ENCODE results near the gene TAF4. TPM values are rescaled to one million over a fixed set of nuclear protein-coding genes. Genes with fewer than 3 reads are reported as not detected.
A peak's percentile ranks its signal among the peaks of the same experiment; 100 is the strongest.

TAF4 gene
- total and polyA plus RNA-seq, 8 donors, result 14.1 to 21.0 (median 17.1) TPM

- TF ChIP-seq, protein P1, sequence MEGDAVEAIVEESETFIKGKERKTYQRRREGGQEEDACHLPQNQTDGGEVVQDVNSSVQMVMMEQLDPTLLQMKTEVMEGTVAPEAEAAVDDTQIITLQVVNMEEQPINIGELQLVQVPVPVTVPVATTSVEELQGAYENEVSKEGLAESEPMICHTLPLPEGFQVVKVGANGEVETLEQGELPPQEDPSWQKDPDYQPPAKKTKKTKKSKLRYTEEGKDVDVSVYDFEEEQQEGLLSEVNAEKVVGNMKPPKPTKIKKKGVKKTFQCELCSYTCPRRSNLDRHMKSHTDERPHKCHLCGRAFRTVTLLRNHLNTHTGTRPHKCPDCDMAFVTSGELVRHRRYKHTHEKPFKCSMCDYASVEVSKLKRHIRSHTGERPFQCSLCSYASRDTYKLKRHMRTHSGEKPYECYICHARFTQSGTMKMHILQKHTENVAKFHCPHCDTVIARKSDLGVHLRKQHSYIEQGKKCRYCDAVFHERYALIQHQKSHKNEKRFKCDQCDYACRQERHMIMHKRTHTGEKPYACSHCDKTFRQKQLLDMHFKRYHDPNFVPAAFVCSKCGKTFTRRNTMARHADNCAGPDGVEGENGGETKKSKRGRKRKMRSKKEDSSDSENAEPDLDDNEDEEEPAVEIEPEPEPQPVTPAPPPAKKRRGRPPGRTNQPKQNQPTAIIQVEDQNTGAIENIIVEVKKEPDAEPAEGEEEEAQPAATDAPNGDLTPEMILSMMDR (IDR thresholded peaks at IDR 0.05), result no peak
- no peaks in the 10 kb centered on the region for H3K4me1 ChIP-seq
- H3K36me3 ChIP-seq, result no peaks in the 10 kb centered on the region
- H3K4me3 ChIP-seq, result no peak overlapping the region
- intact Hi-C loops (cut with DNase I), result no loop called here
- no peak for DNase-seq
- H3K27me3 ChIP-seq, result peaks cover 0 to 29% of the 10 kb centered on the region in 2 donors
- H3K9me3 ChIP-seq, result peaks cover 0 to 73% of the 10 kb centered on the region in 2 donors
- ATAC-seq, result no peak
- H3K27ac ChIP-seq, result no peak overlapping the region
Observed at GRCh38 chr20:62105592-62105991, 39.9 kb upstream of the TAF4 start.

GRCh38 chr20:62104791-62105345 is 39.2 kb upstream of the TAF4 start:
- H3K27ac ChIP-seq, result no peak overlapping the region
- H3K36me3 ChIP-seq, result no peaks in the 10 kb centered on the region
- no peak overlapping the region for H3K4me3 ChIP-seq
- H3K4me1 ChIP-seq, result no peaks in the 10 kb centered on the region
- ATAC-seq, result no peak
- intact Hi-C loops (cut with DNase I), result no loop called here
- H3K9me3 ChIP-seq, result peaks cover 0 to 73% of the 10 kb centered on the region in 2 donors
- H3K27me3 ChIP-seq, result peaks cover 0 to 29% of the 10 kb centered on the region in 2 donors
- no peak for DNase-seq
- TF ChIP-seq, protein P1 (IDR thresholded peaks at IDR 0.05), result no peak

DNA sequence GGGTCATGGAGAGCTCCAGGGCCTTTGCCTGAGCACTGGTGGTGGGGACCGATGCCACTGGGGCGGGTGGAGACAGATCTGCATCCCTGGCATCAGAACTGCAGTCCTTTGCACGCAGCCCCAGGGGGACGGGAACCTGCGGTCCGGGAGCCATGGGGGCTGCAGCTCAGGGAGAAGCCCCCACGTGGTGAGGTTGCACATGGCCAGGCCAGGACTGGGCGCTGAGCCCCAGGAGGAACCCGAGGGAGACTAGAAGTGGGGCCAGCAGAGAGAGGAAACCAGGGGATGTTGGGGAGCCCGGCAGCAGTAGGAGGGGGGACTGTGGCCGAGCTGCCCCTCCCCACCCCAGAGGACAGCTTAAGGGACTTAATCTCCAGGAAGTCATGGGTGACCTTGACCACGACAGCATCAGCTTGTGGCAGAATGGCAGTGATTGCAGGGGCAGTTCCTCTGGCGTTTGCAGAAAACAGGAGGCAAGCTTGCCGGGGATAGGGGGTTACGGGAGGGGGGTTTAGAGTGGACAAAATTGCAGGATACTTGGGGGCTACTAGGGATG is 38.6 kb upstream of the TAF4 start:
- Histone ChIP-seq H3K9me3 (peaks cover 0 to 69% of the 10 kb centered on the region in 2 donors), H3K27ac (no peak overlapping the region), H3K36me3 (no peaks in the 10 kb centered on the region), H3K4me3 (no peak overlapping the region), H3K27me3 (peaks cover 0 to 29% of the 10 kb centered on the region in 2 donors), H3K4me1 (no peaks in the 10 kb centered on the region)
- intact Hi-C loops (cut with DNase I), result no loop called here
- DNase-seq, result no peak
- no peak for ATAC-seq
- TF ChIP-seq, protein P1 (IDR thresholded peaks at IDR 0.05), result no peak

GRCh38 chr20:62103508-62104233 is 38.0 kb upstream of the TAF4 start:
- Histone ChIP-seq H3K9me3 (peaks cover 0 to 63% of the 10 kb centered on the region in 2 donors), H3K27ac (no peak overlapping the region), H3K4me1 (no peaks in the 10 kb centered on the region), H3K27me3 (peaks cover 0 to 29% of the 10 kb centered on the region in 2 donors), H3K36me3 (no peaks in the 10 kb centered on the region), H3K4me3 (no peak overlapping the region)
- DNase-seq, result peak in 1 of 4 donors; percentile 74
- ATAC-seq, result no peak
- TF ChIP-seq, protein P1 (IDR thresholded peaks at IDR 0.05), result no peak
- intact Hi-C loops (cut with DNase I), result no loop called here

DNA sequence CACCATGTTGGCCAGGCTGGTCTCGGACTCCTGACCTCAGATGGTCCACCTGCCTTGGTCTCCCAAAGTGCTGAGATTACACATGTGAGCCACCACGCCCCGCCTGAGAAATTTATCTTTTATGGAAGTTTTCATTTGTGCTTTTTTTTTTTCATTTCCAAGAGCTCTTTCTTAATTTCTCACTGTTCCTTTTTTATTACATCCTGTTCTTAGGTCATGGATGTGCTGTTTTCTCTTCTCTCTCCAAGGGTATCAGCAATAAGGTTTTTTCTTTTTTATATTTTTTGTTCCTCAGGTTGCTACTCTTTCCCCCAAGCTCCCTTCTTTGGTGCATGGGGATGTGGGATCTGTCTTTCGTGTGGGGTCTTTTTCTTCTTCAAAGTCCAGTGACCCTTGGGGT is 35.4 kb upstream of the TAF4 start:
- Histone ChIP-seq H3K27me3 (peaks cover 0 to 35% of the 10 kb centered on the region in 2 donors), H3K4me3 (no peak overlapping the region), H3K9me3 (peaks cover 0 to 37% of the 10 kb centered on the region in 2 donors), H3K27ac (no peak overlapping the region), H3K4me1 (no peaks in the 10 kb centered on the region), H3K36me3 (no peaks in the 10 kb centered on the region)
- intact Hi-C loops (cut with DNase I), result no loop called here
- ATAC-seq (no peak), DNase-seq (no peak)
- TF ChIP-seq, protein P1 (IDR thresholded peaks at IDR 0.05), result no peak
